Measurements from ENCODE around the gene RAB6B. TPM values are rescaled to one million over a fixed set of nuclear protein-coding genes. Genes with fewer than 3 reads are reported as not detected.

Gene RAB6B
- total RNA-seq, 1 donor from 2014 or later = 11.0 TPM

- Mint-ChIP-seq H3K27ac (no peak overlapping the region), H3K36me3 (no peaks in the 10 kb centered on the region), H3K9me3 (peaks cover 11% of the 10 kb centered on the region), H3K4me3 (no peak overlapping the region), H3K27me3 (ENCODE audit: low read depth) (peaks cover 8% of the 10 kb centered on the region), H3K4me1 (peaks cover 3% of the 10 kb centered on the region)
- TF ChIP-seq CTCF (IDR thresholded peaks at IDR 0.05; ENCODE audit: unreplicated experiment) = no peak
- DNase-seq (ENCODE audit: low spot score in 2 of 2, unreplicated experiment in 2 of 2) = no peak
Observed at GRCh38 chr3:133921592-133921991, 25.9 kb upstream of the RAB6B start.

GRCh38 chr3:133917144-133917543, 21.5 kb upstream of the RAB6B start:
- no peaks in the 10 kb centered on the region for H3K36me3 Mint-ChIP-seq
- H3K27ac Mint-ChIP-seq = no peak overlapping the region
- no peak overlapping the region for H3K4me3 Mint-ChIP-seq
- no peak for DNase-seq (ENCODE audit: low spot score in 2 of 2, unreplicated experiment in 2 of 2)
- H3K9me3 Mint-ChIP-seq = peaks cover 8% of the 10 kb centered on the region
- H3K4me1 Mint-ChIP-seq = peaks cover 11% of the 10 kb centered on the region
- H3K27me3 Mint-ChIP-seq (ENCODE audit: low read depth) = peaks cover 1% of the 10 kb centered on the region
- no peak for TF ChIP-seq CTCF (IDR thresholded peaks at IDR 0.05; ENCODE audit: unreplicated experiment)

GRCh38 chr3:133915685-133916658, 20.3 kb upstream of the RAB6B start:
- Mint-ChIP-seq H3K4me3 (no peak overlapping the region), H3K4me1 (peaks cover 11% of the 10 kb centered on the region), H3K36me3 (no peaks in the 10 kb centered on the region), H3K27me3 (ENCODE audit: low read depth) (peaks cover 1% of the 10 kb centered on the region), H3K27ac (no peak overlapping the region), H3K9me3 (peaks cover 8% of the 10 kb centered on the region)
- no peak for TF ChIP-seq CTCF (IDR thresholded peaks at IDR 0.05; ENCODE audit: unreplicated experiment)
- DNase-seq (ENCODE audit: low spot score in 2 of 2, unreplicated experiment in 2 of 2) = no peak

GRCh38 chr3:133914839-133915600, 19.3 kb upstream of the RAB6B start:
- Mint-ChIP-seq H3K27ac (no peak overlapping the region), H3K4me3 (no peak overlapping the region), H3K27me3 (ENCODE audit: low read depth) (peaks cover 1% of the 10 kb centered on the region), H3K9me3 (peaks cover 8% of the 10 kb centered on the region), H3K36me3 (no peaks in the 10 kb centered on the region), H3K4me1 (peaks cover 11% of the 10 kb centered on the region)
- DNase-seq (ENCODE audit: low spot score in 2 of 2, unreplicated experiment in 2 of 2) = no peak
- no peak for TF ChIP-seq CTCF (IDR thresholded peaks at IDR 0.05; ENCODE audit: unreplicated experiment)

GRCh38 chr3:133910422-133910821, 14.7 kb upstream of the RAB6B start:
- Mint-ChIP-seq H3K27ac (no peak overlapping the region), H3K9me3 (no peaks in the 10 kb centered on the region), H3K36me3 (no peaks in the 10 kb centered on the region), H3K27me3 (ENCODE audit: low read depth) (peaks cover 9% of the 10 kb centered on the region), H3K4me3 (no peak overlapping the region), H3K4me1 (no peaks in the 10 kb centered on the region)
- no peak for DNase-seq (ENCODE audit: low spot score in 2 of 2, unreplicated experiment in 2 of 2)
- TF ChIP-seq CTCF (IDR thresholded peaks at IDR 0.05; ENCODE audit: unreplicated experiment) = no peak
